ENCODE data around the gene PLPP6.

PLPP6 gene

DNA sequence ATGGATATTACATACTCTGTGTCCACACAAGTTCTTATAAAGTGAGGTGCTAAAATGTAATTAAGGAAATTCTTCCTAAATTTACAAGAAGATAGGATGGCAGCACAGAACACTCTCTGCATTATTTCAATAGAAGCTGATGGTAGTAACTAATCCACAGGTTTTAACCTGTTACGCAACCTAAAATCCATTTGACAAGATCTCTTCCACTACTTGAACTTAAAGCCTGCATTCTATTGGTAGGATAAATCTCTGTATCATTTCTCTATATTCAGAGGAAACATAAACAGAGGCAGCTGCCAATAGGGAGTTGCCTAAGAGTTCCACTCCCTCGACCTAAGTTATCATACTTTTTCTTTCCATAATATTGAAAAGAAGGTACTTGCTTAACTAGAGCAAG lies 38.8 kb downstream of the PLPP6 start:
- no peak for DNase-seq

GRCh38 chr9:4701526-4701925 lies 39.4 kb downstream of the PLPP6 start:
- DNase-seq, result no peak

DNA sequence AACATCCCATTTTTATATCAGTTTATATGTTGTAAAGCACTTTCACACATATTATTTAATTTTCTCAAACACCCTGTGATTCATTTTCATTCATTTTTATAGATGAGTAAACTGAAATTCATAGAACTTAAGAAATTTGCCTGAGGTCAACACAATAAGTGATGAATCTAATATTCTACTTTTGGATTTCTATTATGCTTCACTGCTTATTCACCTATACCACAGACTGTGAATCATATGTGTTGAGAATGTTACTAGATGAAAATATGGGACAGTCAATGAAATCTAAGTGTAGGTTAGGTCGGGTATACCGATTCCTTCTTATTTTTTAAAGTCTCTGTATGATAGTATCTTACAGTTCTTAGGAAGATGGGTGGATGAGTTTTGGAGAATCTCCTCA lies 42.0 kb downstream of the PLPP6 start:
- no peak for DNase-seq

- DNase-seq, result no peak
Observed at GRCh38 chr9:4706021-4706420, 43.9 kb downstream of the PLPP6 start.

DNA sequence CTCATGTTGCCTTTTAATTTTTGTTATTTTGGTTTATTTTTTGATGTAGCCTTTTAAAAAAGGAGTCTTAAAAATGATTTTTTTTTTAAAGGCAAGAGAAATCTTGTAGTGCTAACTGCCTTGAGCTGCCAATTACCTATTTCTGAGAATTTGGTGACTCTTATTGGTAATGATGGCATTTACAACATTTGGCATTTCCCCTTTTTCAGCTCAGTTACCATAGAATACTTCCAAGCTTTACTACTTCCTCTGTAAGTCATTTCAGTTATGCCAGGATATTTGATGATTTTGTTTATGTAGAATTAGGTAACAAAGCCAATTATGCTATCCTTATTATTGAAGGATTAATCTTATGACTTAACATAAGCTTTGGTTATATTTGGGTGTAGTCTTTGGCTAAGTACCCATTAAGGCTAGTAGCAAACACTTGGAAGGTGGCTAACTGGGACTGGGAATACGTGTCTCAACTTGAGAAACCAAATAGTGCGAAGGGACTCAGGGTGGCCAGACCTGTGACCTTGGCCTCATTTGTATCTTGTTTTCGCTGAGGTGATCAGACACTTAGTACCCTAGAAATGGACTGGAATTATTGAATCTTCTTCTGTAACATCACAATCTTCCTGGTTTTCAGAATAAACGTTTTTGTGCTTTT lies 45.0 kb downstream of the PLPP6 start:
- no peak for DNase-seq

GRCh38 chr9:4709380-4709779 lies 47.3 kb downstream of the PLPP6 start:
- DNase-seq, result no peak

DNA sequence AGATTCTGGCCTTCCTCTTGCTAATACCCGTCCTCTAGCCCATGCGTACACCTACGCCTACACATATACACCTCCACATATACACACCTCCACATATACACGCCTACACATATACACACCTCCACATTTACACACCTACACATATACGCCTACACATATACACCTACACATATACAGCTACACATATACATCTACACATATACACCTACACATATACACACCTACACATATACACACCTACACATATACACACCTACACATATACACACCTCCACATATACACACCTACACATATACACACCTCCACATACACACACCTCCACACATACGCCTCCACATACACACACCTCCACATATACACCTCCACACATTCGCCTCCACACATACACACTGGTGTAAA lies 51.8 kb downstream of the PLPP6 start:
- no peak for DNase-seq

DNA sequence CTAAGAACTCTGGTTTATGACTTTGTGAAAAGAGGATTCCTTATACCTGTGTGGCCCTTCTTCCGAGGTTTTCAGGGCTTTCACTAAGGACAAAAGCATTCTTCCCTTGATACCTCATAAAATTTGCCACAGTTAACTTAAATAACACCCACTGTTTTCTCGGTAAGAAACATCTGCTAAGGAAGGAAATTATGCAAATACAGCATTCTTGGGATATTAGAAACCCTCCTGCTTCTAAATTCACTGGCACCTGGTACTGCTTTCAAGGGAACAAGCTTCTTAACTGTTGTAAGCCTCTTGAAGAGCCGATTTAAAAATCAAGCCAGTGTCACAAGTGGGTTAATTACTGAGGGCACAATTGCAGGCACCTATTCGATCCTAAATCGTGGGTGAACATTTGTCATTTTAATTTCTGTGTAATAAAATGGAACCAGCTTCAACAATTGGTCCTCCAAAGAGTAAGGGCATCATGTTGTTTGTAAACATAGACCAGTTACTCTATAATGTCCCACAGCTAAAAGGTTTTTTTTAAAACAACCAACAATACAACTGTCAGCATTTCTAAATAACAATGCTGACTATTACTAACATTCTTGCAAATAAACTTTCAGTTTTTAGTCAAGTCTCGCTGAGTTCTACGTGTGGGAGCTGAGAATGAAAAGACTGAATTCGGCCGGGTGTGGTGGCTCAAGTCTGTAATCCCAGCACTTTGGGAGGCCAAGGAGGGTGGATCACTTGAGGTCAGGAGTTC lies 52.3 kb downstream of the PLPP6 start:
- DNase-seq, result no peak

All from NCI-H1105 (cell line).